Caco-2 (cell line): ENCODE results near the gene CNTNAP1. TPM values are rescaled to one million over a fixed set of nuclear protein-coding genes. Genes with fewer than 3 reads are reported as not detected.

Experiments
- BruUV-seq: library from RNA; stranded (reverse); fragments of 400-500 nt; replicated peaks from 2 replicates; lab custom pipeline; 2021; lab: Mats Ljungman, UMichigan
- CTCF ChIA-PET: fragments of 300-600 bp; sonication (Branson Sonifier 250); formaldehyde crosslinking; loops from one replicate; lab custom pipeline; 2022; ENCODE audit warnings: antibody characterized with exemption; lab: Charles Lee
- POLR2A ChIA-PET: fragments of 300-600 bp; sonication (Branson Sonifier 250); formaldehyde crosslinking; loops from one replicate; lab custom pipeline; 2022; ENCODE audit warnings: antibody characterized with exemption; lab: Charles Lee
- DNase-seq, 2 experiments: peaks; one replicate each; pipeline versions ENCODE4 v3.0.0 to v3.0.0-alpha.2; 2020 to 2022
- H3K27me3 ChIP-seq: replicated peaks from 2 replicates; pipeline ENCODE4 v1.6.0; 2011; ENCODE audit warnings: low read length; ENCODE audit not compliant: control insufficient read depth, insufficient read depth
- H3K36me3 ChIP-seq: 2 replicates; pipeline ENCODE4 v1.5.1; 2011; ENCODE audit warnings: low read length; ENCODE audit not compliant: control insufficient read depth, insufficient read depth
- H3K4me1 ChIP-seq: fragments of 250-450 bp; sonication (Bioruptor Pico); 2 replicates; pipeline ENCODE4 v1.5.1; 2020; ENCODE audit warnings: mild to moderate bottlenecking
- H3K4me3 ChIP-seq: 2 replicates; pipeline ENCODE4 v1.5.1; 2011; ENCODE audit warnings: low read depth, mild to moderate bottlenecking, control low read depth, low read length
- H3K9me3 ChIP-seq: fragments of 250-450 bp; sonication (Bioruptor Pico); 2 replicates; pipeline ENCODE4 v1.5.1; 2020; ENCODE audit warnings: mild to moderate bottlenecking, moderate library complexity
- H3K27ac Mint-ChIP-seq: one replicate; pipeline ENCODE4 v1.8.0; 2022; ENCODE audit warnings: mixed read lengths; ENCODE audit not compliant: unreplicated experiment
- H3K27me3 Mint-ChIP-seq: one replicate; pipeline ENCODE4 v1.8.0; 2022; ENCODE audit warnings: mixed read lengths; ENCODE audit not compliant: insufficient read depth, unreplicated experiment
- H3K36me3 Mint-ChIP-seq: one replicate; pipeline ENCODE4 v1.8.0; 2022; ENCODE audit warnings: mild to moderate bottlenecking, mixed read lengths; ENCODE audit not compliant: insufficient read depth, unreplicated experiment
- H3K4me1 Mint-ChIP-seq: one replicate; pipeline ENCODE4 v1.8.0; 2022; ENCODE audit warnings: low read depth, mixed read lengths; ENCODE audit not compliant: unreplicated experiment
- H3K4me3 Mint-ChIP-seq: one replicate; pipeline ENCODE4 v1.8.0; 2022; ENCODE audit warnings: mild to moderate bottlenecking, moderate library complexity, mixed read lengths; ENCODE audit not compliant: unreplicated experiment
- H3K9me3 Mint-ChIP-seq: one replicate; pipeline ENCODE4 v1.8.0; 2022; ENCODE audit warnings: mixed read lengths; ENCODE audit not compliant: unreplicated experiment
- CTCF ChIP-seq, 2 experiments: fragments of 200-600 bp in 1 of 2; IDR thresholded peaks; 1 replicate in 1 of 2; 2 replicates in 1 of 2; pipeline versions ENCODE4 v1.5.1 to v1.8.0; 2011 to 2022; ENCODE audit warnings: antibody characterized with exemption in 1 of 2, control low read depth in 1 of 2, inconsistent platforms in 1 of 2, low read depth in 1 of 2, low read length in 1 of 2, mild to moderate bottlenecking in 1 of 2, moderate library complexity in 1 of 2; ENCODE audit not compliant: insufficient read depth in 1 of 2, severe bottlenecking in 1 of 2, unreplicated experiment in 1 of 2
- intact Hi-C: fragments of 100-400 bp; cut with micrococcal nuclease; formaldehyde crosslinking; loops from one replicate; pipeline ENCODE4 v1.10.0; 2022; ENCODE audit not compliant: unreplicated experiment
- total RNA-seq: library from RNA; stranded (reverse); gene quantifications from 2 replicates; pipeline ENCODE4 v1.2.3, GENCODE V29; 2022

CNTNAP1 gene
- total RNA-seq, 1 experiment from 2014 or later, result 7.2 TPM

DNA sequence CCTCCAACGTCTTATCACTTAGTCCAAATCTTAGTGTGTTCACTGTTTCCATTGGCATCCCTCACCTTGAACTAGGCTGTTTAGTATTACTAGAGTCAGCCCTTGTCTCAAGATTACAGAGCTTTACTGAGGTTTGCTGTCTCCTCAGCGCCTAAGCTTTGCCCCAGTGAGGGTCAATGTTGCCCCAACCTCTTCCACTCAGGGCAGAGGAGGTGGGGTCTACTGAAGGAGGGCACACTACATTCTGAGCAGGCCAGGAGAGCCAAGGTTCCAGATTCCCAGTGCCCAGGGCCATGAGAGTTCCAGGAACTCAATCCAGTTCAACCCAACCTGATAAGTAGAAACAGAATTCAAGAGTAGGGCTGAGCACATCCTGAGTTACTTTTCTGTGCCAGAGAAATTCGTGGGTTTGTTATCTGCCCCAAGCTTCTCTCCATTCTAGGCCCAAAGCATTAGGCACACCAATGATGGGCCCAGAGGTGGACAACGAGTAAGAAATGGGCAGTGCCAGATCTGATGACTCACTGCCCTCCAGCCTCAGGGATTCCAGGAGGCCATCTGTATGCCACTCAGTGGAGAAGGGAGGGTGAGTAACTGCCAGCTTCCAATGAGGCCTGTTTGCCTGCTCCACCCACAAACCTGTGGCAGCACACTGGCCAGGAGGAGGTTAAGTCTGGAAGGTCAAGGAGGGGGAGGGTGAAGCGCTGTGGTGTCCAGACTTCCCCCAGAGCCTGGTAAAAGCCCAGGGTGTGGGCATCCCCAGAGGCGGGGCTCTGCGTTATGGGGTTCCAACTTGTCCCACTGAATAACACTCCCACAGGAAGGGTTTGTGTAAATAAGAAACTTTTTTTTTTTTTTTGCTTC is 15.0 kb upstream of the CNTNAP1 start:
- no peak for TF ChIP-seq CTCF (IDR thresholded peaks at IDR 0.05; ENCODE audit: insufficient read depth in 1 of 2, low read depth in 1 of 2, low read length in 1 of 2, severe bottlenecking in 1 of 2, unreplicated experiment in 1 of 2)
- no peaks in the 10 kb centered on the region for H3K27me3 ChIP-seq
- no peaks in the 10 kb centered on the region for H3K27me3 Mint-ChIP-seq
- no peaks in the 10 kb centered on the region for H3K9me3 ChIP-seq
- DNase-seq, result no peak
- no peaks in the 10 kb centered on the region for H3K4me1 ChIP-seq
- no peak overlapping the region for H3K27ac Mint-ChIP-seq
- no peaks in the 10 kb centered on the region for H3K4me1 Mint-ChIP-seq
- H3K36me3 ChIP-seq, result no peaks in the 10 kb centered on the region; the same call in 1 of the 2 replicates
- BruUV-seq, result no TSS peak
- H3K36me3 Mint-ChIP-seq, result peaks cover 70% of the 10 kb centered on the region
- no peaks in the 10 kb centered on the region for H3K9me3 Mint-ChIP-seq
- ChIA-PET CTCF (interaction anchor here (0.6 kb wide), 1 partner anchor 39 kb away, joined by 4 read pairs; no protein-coding TSS in a partner anchor), POLR2A (no interaction called here)
- H3K4me3 Mint-ChIP-seq, result no peak overlapping the region
- intact Hi-C loops, result no loop called here
- no peak overlapping the region for H3K4me3 ChIP-seq

DNA sequence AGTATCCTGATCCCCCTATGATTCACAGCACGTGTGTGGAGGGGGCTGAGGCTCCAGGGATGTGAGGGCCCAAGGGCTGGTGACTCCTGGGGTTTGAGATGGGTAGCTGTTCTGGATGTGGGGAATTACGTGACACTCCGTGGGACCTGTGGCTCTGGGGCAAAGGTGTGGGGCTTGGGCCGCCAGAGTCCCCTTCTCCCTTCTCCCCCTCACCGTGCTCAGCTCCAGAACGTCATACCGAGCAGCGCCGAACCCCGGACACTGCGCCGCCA is 12.7 kb upstream of the CNTNAP1 start:
- H3K36me3 Mint-ChIP-seq, result peaks cover 64% of the 10 kb centered on the region

More for the DNA sequence above, 12.7 kb upstream of the CNTNAP1 start:
- Histone ChIP-seq H3K36me3 (peaks cover 2% of the 10 kb centered on the region), H3K4me1 (peaks cover 3% of the 10 kb centered on the region; the same call in 1 of the 2 replicates), H3K27me3 (no peaks in the 10 kb centered on the region), H3K4me3 (no peak overlapping the region), H3K9me3 (no peaks in the 10 kb centered on the region)
- BruUV-seq, result no TSS peak
- CTCF ChIA-PET, result no interaction called here
- Mint-ChIP-seq H3K4me3 (no peak overlapping the region), H3K27ac (no peak overlapping the region), H3K4me1 (no peaks in the 10 kb centered on the region), H3K27me3 (no peaks in the 10 kb centered on the region), H3K9me3 (no peaks in the 10 kb centered on the region)
- DNase-seq, result no peak
- no peak for TF ChIP-seq CTCF (IDR thresholded peaks at IDR 0.05; ENCODE audit: insufficient read depth in 1 of 2, low read depth in 1 of 2, low read length in 1 of 2, severe bottlenecking in 1 of 2, unreplicated experiment in 1 of 2)
- intact Hi-C loops, result no loop called here
- POLR2A ChIA-PET, result no interaction called here
